ENCODE data around the gene NDUFS7.

NDUFS7 gene

DNA sequence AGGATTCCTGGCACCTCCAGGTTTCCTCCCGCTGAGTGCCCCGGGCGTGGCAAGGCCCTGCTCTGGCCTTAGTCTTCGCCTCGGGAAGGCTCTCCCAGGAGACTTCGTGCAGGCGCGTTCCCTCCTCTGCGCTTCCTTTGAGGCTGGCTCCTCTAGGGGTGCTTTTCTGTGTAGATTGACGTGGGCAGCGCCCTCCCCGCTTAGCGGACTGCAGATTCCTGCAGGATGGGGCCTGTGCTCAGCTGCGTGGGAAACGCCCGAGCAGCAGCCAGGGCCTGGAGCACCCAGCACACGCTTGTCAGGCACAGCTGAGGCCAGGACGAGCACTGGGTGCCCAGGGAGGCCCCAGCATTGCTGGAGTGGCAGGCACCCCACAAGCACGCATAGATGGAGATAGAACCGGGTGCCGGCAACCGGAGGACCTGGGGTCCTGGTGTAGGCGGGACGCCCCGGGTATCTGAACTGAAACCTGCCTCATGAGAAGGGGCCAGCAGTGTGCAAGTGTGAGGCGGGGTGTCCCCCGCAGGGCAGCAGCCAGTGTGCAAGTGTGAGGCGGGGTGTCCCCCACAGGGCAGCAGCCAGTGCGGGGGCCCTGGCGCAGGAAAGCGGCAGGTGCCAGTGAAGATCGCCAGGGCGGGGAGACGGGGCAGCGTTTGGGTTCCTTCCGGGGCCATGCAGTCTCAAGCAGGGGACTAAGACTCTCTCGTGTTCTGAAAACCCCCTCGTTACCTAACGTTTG lies 3.4 kb downstream of the NDUFS7 start:
- DNase-seq: no peak

DNA sequence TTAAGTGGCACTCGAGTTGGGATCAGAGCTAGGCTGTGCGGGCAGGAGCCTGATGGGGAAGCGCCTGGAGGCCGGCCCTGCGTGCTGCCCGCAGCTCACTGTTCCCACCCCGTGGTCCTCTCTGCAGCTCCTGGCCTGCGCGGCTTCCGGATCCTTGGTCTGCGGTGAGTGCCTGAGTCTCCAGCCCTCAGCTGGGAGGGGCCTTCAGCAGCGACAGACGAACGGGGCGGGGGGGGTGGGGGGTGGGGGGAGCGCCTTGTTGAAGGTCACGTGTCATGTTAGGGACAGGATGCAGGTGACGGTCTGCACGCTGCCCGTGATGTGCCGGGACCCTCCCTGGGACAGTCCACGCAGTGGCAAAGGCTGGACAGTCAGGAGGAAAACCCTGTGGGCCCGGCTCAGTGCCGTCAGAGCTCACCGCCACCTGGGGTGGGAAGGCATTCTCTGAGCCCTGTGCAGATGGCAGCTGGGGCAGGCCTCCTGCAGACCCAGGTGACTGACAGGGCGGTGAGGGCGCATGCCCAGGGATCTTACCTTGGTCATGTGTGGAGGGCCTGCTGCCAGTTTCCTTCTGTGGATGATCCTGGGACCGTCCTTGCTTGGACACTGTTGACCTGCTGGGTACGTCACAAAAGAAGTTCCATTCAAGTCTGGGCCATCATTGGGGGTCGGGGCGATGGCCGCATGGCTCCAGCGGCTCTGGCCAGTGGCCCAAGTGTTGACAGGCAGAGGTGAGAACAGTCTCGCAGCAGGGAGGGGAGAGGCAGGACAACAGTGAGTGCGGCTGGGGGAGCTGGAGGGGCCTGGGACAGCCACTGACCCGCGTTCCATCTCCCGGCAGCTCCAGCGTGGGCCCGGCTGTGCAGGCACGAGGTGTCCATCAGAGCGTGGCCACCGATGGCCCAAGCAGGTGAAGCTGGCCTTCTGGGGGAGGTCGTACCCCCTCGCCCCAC lies 4.3 kb downstream of the NDUFS7 start:
- DNase-seq: no peak

DNA sequence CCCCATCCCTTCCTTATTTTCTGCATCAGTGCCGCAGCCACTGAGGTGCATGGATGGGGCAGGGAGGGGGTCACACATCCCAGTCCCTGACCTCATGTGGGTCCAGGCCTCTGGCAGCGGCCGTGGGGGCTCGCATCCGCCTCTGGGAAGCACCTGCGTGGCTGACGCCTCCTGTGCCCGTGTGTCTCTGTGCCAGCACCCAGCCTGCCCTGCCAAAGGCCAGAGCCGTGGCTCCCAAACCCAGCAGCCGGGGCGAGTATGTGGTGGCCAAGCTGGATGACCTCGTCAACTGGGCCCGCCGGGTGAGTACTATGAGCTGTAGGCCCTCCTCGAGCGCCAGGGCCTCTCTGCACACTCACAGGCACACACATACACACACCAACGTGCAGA lies 4.9 kb downstream of the NDUFS7 start:
- DNase-seq: no peak

DNA sequence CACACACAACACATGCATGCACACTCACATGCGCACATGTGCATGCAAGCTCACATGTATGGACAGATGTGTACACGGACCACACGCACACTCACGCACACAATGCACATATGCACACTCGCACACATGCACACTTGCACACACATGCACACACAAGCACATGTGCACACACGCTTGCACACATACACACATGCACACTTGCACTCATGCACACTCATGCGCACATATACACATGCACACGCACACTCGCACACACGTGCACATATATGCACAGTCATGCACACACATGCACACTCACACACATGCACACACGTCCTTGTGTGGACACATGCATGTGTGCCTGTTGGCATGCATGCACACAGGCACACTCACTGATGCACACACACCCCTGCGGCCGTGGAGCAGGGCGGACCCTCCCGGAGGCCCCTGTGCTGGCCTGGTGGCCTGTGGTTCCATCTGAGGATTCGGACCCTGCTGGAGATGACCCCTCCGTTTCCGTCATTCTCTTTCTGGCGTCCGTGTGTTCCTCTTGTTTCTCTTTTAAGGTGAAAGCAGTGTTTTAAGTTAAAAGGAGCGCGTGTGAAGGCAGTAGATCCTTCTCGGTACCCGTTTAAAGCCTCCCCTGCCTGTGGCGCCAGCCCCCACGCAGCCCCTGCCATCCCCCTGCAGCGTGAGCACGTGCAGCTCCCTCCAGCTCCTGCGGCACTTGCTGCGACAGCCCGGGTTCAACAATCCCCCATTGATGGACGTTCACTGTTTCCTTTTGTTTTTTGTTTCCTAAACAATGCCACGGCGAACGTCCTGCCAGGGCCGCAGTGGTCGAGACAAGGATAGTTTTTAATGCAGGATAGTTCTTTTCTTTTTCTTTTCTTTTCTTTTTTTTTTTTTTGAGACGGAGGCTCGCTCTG lies 5.6 kb downstream of the NDUFS7 start:
- no peak for DNase-seq

DNA sequence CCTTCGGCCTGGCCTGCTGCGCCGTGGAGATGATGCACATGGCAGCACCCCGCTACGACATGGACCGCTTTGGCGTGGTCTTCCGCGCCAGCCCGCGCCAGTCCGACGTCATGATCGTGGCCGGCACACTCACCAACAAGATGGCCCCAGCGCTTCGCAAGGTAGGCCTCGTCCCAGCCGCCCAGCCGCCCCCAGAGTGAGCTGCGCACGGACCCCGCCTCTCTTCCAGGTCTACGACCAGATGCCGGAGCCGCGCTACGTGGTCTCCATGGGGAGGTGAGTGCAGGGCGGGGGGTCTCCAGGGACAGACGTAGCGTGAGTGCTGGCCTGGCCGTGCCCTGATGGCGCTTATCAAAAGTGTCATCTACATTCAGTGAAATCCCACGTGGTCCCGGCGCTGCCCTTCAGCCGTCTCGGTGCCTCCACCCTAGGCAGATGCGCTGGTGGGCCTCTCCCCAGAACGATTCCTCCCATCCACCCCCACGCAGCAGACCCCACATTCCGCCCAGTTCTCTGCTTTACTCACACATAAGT lies 7.2 kb downstream of the NDUFS7 start:
- no peak for DNase-seq

DNA sequence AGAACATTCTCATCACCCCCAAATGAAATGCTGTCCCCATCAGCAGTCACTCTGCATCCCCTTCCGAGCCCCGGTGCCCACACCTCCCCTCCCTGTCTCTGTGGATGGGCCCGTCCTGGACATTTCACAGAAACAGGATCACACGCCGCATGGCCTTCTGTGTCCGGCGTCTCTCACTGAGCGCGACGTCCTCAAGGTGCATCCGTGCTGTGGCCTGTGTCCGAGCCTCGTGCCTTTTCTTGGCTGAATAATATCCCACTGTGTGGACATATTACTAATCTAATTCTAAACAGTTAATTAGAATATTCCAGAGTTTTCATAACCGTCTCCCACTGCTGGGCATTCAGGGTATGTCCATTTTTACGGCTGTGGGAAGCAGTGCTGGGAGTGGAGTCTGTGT lies 8.7 kb downstream of the NDUFS7 start:
- DNase-seq: no peak

DNA sequence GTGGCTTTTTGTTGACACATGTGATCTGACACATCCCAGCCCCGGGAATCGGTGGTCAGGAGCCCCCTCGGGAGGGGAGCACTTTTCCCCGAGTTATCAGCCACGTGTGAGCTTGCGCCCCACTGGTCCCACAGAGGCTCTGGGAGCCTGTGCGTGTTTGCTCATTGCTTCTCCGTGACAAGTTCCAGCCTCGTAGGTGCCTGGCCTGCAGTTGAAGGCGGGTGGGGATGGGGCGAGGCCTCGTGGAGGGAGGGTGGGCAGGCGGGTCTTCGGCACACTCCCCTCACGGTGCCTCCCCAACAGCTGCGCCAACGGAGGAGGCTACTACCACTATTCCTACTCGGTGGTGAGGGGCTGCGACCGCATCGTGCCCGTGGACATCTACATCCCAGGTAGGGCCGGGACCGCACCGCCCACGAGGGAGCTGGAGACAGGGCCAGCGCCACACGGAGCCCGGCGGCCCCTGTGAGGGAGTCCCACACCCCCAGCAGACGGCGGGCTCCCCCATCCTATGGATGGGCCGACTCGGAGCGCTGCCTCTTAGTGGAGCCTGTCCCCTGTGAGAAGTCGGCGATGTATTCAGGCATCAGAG lies 9.3 kb downstream of the NDUFS7 start:
- DNase-seq: no peak

DNA sequence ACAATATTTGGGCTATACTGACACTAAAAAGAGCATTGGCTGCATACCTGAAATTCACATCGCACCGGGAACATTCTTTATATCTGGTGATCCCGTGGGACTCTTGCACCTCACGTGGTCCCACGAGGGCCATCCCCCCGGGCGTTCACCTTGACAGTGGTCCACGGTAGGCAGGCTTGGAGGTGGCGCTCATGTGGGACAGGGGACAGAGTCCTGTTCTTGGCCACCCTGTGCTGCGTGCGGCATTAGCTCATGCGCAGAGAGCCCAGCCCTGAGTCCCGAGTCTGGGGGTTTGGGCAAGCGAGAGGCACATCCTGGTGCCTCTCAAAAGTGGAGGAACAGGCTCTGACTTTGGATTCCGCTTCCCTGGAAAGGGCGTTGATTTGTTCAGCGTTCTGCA lies 10.1 kb downstream of the NDUFS7 start:
- no peak for DNase-seq

DNA sequence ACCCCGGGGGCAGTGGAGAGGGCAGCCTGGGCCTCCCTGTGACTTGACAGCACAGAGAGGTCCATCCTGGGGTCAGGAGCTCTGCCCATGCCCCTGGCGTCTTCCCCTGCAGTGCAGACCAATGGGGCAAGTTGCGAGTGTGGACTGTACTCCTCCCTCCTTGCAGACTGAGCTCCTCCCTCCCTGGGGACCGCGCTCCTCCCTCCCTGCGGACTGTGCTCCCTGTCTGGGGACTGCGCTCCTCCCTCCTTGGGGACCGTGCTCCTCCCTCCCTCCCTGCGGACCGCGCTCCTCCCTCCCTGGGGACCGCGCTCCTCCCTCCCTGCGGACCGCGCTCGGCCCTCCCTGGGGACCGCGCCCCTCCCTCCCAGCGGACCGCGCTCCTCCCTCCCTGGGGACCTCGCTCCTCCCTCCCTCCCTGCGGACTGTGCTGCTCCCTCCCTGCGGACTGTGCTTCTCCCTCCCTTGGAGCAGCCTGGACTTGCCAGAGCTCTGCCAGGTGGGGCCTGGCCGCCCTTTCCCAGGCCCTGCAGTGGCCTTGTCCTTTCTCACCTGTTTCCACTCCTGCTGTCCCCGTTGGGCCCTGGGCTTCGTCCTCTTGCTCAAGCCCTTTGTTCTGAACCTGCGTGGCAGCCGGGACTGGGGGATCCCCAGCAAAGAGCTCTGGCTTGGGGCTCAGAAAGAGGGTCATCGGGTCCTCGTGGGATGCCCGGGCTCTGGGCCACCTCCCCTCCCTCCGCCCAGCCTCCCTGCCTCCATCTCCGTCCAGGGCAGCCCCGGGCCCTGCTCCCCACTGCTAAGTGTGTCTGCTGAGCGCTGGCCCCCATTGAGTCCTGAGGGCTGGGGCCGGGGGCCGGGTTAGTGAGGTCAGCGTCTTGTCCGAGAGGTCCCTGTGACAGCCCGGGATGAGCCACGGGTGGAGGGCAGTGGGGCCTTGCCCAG lies 10.8 kb downstream of the NDUFS7 start:
- DNase-seq: no peak

DNA sequence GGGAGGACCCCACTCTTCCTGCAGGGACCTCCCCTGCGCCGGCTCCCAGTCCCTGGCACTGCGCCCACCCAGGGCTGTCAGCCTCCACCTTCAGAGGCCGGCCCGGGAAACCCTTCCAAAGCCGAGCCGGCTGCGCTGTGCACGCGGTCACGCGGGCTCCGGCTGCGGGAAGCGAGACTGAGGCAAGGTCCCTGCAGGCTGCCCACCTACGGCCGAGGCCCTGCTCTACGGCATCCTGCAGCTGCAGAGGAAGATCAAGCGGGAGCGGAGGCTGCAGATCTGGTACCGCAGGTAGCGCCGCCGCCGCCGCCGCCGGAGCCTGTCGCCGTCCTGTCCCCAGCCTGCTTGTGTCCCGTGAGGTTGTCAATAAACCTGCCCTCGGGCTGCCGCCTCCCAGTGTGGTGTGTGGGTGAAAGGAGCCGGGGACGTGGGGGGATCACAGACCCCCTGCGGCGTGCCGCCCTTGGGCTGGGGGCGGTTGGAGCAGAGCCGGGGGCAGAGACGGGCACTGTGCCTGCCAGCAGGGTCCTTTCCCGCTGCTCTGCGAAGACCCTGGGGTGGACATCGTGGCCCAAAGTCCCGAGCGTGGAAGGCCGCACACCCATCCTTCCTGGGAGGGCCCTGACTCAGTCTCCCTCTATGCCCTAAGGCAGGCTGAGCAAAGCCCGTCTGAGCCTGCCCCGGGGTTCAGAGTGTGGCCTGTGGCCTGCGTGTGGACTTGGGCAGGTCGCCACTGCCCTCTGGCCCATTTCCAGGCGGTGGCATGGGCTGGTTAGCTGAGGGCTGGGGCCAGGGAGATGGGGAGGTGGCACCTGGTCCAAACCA lies 11.7 kb downstream of the NDUFS7 start:
- DNase-seq: no peak

DNA sequence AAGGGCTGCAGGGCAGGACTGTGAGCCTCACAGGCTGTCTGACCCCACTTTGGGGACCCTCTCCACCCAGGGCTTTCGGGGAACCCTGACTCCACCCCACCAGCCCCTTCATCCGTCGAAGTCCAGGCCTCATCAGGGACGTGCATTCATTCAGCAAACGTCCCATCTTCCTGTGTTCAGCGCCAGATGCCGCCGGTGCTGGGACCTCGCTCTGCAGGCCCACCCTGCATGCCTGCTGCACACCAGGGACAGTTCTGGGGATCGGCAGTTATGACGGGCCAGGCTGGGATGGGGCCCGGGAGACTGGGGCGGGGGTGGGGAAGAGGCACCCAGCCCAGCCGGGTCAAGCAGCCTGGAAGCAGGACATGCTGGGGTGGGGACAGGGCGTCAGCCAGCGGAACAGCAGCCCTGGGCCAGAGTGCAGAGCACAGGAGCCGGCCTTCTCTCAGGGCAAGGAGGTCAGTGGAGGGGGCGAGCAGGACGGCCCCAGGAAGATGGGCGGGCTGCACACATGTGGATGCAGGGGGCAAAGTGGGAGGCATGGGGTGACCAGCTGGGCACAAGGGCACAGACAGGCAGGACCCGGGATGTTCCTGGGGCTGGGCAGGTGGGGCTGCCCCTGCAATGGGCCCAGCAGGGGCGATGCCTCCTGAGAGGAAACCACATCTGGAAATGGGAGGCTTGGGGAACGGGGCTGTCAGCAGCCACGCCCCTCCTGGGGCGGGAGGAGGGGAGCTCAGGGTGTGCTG lies 12.5 kb downstream of the NDUFS7 start:
- DNase-seq: no peak

DNA sequence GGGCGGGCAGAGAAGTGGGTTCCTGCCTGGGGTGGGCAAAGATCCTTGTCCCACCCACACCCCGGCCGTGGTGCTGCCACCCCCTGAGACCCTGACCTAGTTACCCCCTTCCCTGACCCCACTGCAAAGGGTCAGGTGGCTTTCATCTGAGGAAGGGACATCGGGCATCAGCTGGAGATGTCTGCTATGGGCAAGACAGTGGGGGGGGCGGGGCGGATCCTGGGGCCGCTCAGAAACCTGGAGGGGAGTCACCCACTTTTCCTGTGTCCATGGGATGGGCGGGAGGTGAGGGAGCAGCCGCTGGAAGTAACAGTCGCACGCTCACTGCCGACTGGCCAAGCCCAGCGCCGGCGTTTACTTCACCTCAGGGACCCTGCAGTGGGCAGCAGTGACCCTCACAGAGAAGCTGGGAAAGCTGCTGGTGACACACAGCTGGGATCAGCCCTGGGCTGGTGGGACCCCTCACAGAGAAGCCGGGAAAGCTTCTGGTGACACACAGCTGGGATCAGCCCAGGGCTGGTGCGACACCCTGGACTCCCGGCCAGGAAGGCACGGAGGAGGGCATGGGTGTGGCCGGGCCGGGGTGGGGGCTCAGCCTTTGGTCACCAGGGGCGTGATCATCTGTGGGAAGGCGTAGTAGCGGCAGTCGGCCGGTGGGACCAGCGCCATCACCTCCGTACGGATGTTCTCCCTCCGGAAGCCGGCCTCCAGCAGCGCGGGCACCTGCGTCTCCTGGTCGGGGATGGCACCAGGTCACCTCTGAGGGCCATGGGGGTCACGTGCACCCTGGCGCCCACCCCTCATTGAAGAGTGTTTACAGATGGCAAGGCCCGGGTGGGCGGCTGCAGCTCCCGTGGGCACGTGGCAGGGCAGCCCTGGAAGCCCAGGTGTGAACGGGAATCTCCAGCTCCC lies 13.3 kb downstream of the NDUFS7 start:
- no peak for DNase-seq

DNA sequence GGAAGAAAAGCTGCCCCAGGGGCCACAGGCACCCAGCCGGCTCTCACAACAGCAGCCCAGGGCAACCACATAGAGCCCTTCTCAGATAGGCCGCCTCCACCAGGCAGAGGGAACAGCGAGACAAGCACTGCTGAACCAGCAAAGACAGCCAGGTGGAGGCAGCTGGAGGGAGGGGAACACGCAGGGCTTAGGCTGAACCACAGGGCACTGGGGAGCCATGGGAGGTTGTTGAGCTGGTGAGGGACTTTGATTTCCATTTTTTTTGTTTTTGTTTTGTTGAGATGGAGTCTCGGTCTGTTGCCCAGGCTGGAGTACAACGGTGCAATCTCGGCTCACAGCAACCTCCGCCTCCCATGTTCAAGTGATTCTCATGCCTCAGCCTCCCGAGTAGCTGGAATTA lies 14.1 kb downstream of the NDUFS7 start:
- DNase-seq: no peak

DNA sequence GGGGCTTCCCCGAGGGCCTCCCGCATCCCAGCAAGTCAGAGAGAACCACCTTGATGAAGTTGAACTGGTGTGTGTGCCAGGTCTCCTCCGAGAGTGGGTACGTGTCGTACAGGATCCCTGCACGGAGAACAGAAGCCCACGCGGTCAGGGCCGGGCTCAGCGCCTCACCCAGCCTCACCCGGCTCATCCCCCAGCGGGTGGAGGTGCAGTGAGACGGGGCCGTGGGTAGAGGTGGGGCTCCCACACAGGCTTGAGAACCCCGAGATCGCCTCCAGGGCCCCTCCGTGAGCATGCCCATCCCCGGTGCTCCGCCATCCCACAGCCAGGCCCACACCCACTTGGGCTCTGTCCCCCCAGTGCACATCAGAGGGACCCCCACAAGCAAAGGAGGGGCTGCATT lies 15.4 kb downstream of the NDUFS7 start:
- DNase-seq: no peak

DNA sequence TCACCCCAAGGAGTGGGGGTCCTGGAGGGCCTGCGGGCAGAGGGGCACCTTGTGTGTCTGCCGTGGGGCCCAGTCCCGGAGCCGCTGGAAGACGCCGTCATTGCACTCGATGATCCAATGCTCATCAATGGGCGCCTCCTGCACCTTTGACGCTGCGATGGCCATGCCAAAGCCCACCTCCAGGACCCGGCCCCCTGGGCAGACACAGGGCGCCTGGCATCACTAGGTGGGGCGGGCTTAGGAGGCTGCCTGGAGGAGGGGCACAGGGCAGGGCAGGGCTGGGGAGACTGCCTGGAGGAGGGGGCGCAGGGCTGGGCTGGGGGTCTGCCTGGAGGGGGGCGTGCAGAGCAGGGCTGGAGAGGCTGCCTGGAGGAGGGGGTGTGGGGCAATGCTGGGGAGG lies 16.0 kb downstream of the NDUFS7 start:
- no peak for DNase-seq

DNA sequence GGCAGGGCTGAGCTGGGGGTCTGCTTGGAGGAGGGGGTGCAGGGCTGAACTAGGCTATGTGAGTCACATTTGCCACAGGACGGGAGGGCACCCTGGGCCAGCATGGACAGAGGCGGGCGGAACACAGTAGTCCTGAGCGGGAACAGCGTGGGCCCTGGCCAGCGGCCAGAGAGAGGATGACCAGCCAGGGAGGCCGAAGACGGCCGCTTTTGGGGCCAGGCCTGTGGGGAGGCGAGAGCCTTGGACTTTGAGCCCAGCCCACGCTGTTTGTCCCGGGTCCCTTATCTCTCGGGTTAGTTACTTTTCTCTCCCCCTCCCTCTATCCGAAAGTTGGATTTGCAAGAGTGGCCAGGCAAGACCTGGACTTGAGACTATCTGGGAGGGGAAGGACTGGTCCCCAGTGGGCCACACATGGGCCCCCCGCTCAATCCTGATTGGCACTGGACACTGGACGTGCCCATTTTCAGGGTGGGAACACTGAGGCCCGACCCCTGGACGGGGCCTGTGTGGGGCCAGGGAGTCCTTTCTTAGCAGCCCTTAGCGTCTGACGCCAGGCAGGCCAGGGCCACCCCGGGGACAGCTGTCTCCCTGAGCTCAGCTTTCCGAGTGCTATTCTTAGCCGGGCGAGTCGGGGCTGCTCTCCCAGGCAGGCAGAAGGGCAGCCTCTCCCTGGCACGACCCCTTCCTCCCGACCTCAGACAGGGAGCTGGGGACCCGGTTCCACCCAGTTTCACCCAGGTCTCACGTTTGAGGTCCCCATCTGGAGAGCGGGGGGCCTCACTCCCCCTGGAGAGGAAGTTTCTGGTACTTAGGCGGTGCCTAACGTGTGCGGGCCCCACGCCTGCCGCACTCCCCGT lies 16.8 kb downstream of the NDUFS7 start:
- no peak for DNase-seq

DNA sequence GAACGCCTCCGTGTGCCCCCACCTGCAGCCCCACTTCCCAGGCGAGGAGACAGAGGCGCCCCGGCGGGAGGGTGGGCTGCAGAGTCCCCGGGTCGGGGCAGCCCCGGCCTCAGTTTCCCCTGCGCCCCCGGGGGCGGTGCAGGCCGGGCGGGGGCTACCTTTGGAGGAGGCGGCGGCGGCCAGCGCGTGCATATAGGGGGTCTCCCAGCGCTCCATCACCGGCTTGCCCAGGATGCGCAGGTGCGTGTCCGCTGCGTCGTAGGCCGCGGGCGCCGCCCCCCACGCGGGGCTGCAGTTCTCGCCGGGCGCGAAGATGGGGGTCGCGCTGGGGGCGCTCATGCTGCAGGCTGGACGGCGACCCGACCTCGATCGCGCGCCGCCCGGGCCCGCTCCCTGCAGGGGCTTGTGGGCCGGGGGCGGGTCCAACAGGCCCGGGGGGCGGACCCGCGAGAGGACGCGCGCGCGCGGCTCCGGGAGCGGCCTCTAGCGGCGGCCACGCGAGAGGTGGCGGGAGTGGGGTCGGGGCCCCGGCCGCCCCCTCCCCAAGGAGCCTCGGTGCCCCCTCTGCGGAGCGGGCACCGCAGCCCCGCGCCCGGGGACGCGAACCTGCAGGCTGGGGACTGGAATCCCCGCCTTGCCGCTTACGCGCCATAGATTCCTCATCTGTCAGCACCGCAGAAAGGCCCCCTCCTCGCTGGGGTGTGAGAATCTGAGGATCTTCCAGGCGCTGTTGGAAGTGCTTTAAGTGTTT lies 17.6 kb downstream of the NDUFS7 start, which contains the start of gene GAMT:
Gene GAMT (minus strand): TSS at position 405 of the 751 bp plus-strand sequence. CDS start 66 bp downstream, at position 339.
- DNase-seq: peak in 2 of 4 experiments; percentile 17 to 65

Data from activated naive CD4-positive, alpha-beta T cell (primary cell).